ENCODE measurements around the gene EFS. TPM values are rescaled to one million over a fixed set of nuclear protein-coding genes. Genes with fewer than 3 reads are reported as not detected.

EFS gene
- total and polyA plus RNA-seq, 12 donors, result 1.1 to 6.0 (median 2.3) TPM

GRCh38 chr14:23405516-23406025 lies 40.6 kb upstream of the EFS start:
- intact Hi-C loops (cut with DNase I), result no loop called here
- H3K27me3 ChIP-seq, result peaks cover 0 to 10% (median 0%) of the 10 kb centered on the region in 7 donors
- peak overlapping the region in 2 of 10 donors; percentile 24 to 33 for H3K4me3 ChIP-seq
- H3K4me1 ChIP-seq, result peaks cover 0 to 46% (median 8%) of the 10 kb centered on the region in 9 donors
- no peak for DNase-seq
- ATAC-seq, result no peak
- 40 to 69% methylated on average over 13 of the region's 13 CpGs for WGBS, 2 donors
- H3K36me3 ChIP-seq, result peaks cover 0 to 55% (median 0%) of the 10 kb centered on the region in 9 donors
- peak overlapping the region in 7 of 10 donors; percentile 19 to 87 (median 70) for H3K27ac ChIP-seq
- no peaks in the 10 kb centered on the region for H3K9me3 ChIP-seq
- no peak for TF ChIP-seq CTCF (IDR thresholded peaks at IDR 0.05)

GRCh38 chr14:23405096-23405495 lies 40.1 kb upstream of the EFS start:
- no peaks in the 10 kb centered on the region for H3K9me3 ChIP-seq
- H3K27ac ChIP-seq, result peak overlapping the region in 8 of 10 donors; percentile 19 to 87 (median 66)
- WGBS, 2 donors, result 44 to 49% methylated on average over 10 of the region's 10 CpGs
- peaks cover 0 to 46% (median 8%) of the 10 kb centered on the region in 9 donors for H3K4me1 ChIP-seq
- DNase-seq (no peak), ATAC-seq (peak in 1 of 8 donors; percentile 10)
- peaks cover 0 to 10% (median 0%) of the 10 kb centered on the region in 7 donors for H3K27me3 ChIP-seq
- no peak for TF ChIP-seq CTCF (IDR thresholded peaks at IDR 0.05)
- peaks cover 0 to 59% (median 0%) of the 10 kb centered on the region in 9 donors for H3K36me3 ChIP-seq
- H3K4me3 ChIP-seq, result peak overlapping the region in 2 of 10 donors; percentile 16 to 33
- intact Hi-C loops (cut with DNase I), result no loop called here

- peak overlapping the region in 2 of 10 donors; percentile 18 to 33 for H3K4me3 ChIP-seq
- peaks cover 0 to 10% (median 0%) of the 10 kb centered on the region in 7 donors for H3K27me3 ChIP-seq
- intact Hi-C loops (cut with DNase I), result loop anchor here in 1 of 10 donors (5.0 kb wide), 1 partner anchor 43 kb away; no protein-coding TSS in a partner anchor
- DNase-seq, result no peak
- 47 to 66% methylated on average over 14 of the region's 14 CpGs for WGBS, 2 donors
- no peaks in the 10 kb centered on the region for H3K9me3 ChIP-seq
- peaks cover 0 to 66% (median 0%) of the 10 kb centered on the region in 9 donors for H3K36me3 ChIP-seq
- peak overlapping the region in 7 of 10 donors; percentile 1 to 87 (median 36) for H3K27ac ChIP-seq
- peaks cover 0 to 44% (median 7%) of the 10 kb centered on the region in 9 donors for H3K4me1 ChIP-seq
- no peak for TF ChIP-seq CTCF (IDR thresholded peaks at IDR 0.05)
- peak in 2 of 8 donors; percentile 1 for ATAC-seq
These were observed 39.4 kb upstream of the EFS start for GRCh38 chr14:23404331-23404900.

GRCh38 chr14:23403908-23404307 lies 38.9 kb upstream of the EFS start:
- ATAC-seq (no peak), DNase-seq (no peak)
- H3K9me3 ChIP-seq, result no peaks in the 10 kb centered on the region
- peak overlapping the region in 2 of 10 donors; percentile 18 to 33 for H3K4me3 ChIP-seq
- TF ChIP-seq CTCF (IDR thresholded peaks at IDR 0.05), result no peak
- 39 to 52% methylated on average over 4 of the region's 4 CpGs for WGBS, 2 donors
- peak overlapping the region in 7 of 10 donors; percentile 1 to 87 (median 36) for H3K27ac ChIP-seq
- H3K36me3 ChIP-seq, result peaks cover 0 to 70% (median 0%) of the 10 kb centered on the region in 9 donors
- intact Hi-C loops (cut with DNase I), result loop anchor here in 1 of 10 donors (5.0 kb wide), 1 partner anchor 43 kb away; no protein-coding TSS in a partner anchor
- H3K27me3 ChIP-seq, result peaks cover 0 to 10% (median 0%) of the 10 kb centered on the region in 7 donors
- H3K4me1 ChIP-seq, result peaks cover 0 to 39% (median 2%) of the 10 kb centered on the region in 9 donors
